ENCODE data around the gene ARRB1.

ARRB1 gene

GRCh38 chr11:75356613-75357012, 5.2 kb upstream of the ARRB1 start:
- H3K27ac ChIP-seq: no peak overlapping the region
- POLR2A ChIA-PET (ENCODE audit: low non-redundant PET): no interaction called here
- no peak for DNase-seq (ENCODE audit: low spot score)
- CTCF ChIA-PET: interaction anchor here (1.1 kb wide), 1 partner anchor 25 kb away, joined by 3 read pairs; no protein-coding TSS in a partner anchor
- TF ChIP-seq, protein P1, sequence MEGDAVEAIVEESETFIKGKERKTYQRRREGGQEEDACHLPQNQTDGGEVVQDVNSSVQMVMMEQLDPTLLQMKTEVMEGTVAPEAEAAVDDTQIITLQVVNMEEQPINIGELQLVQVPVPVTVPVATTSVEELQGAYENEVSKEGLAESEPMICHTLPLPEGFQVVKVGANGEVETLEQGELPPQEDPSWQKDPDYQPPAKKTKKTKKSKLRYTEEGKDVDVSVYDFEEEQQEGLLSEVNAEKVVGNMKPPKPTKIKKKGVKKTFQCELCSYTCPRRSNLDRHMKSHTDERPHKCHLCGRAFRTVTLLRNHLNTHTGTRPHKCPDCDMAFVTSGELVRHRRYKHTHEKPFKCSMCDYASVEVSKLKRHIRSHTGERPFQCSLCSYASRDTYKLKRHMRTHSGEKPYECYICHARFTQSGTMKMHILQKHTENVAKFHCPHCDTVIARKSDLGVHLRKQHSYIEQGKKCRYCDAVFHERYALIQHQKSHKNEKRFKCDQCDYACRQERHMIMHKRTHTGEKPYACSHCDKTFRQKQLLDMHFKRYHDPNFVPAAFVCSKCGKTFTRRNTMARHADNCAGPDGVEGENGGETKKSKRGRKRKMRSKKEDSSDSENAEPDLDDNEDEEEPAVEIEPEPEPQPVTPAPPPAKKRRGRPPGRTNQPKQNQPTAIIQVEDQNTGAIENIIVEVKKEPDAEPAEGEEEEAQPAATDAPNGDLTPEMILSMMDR (conservative IDR thresholded peaks at IDR 0.05; ENCODE audit: low read depth): no peak

DNA sequence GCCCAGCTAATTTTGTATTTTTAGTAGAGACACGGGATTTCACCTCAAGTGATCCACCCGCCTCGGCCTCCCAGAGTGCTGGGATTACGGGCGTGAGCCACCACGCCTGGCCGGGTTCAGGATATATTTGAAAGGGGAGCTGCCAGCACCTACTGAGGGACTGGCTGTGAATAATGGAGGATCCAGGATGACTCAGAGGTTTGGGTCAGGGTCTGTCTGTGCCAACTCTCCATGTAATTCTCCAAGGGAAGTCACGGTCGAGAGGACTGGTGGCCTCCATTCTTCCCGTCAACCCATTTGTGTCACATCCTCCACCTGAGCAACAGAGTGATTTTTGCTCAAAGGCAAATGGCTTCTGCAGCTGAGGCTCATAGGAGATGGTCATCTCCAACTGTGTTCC, 3.6 kb upstream of the ARRB1 start:
- TF ChIP-seq, protein P1 (conservative IDR thresholded peaks at IDR 0.05; ENCODE audit: low read depth): no peak
- ChIA-PET POLR2A (ENCODE audit: low non-redundant PET) (no interaction called here), CTCF (no interaction called here)
- H3K27ac ChIP-seq: no peak overlapping the region
- no peak for DNase-seq (ENCODE audit: low spot score)

DNA sequence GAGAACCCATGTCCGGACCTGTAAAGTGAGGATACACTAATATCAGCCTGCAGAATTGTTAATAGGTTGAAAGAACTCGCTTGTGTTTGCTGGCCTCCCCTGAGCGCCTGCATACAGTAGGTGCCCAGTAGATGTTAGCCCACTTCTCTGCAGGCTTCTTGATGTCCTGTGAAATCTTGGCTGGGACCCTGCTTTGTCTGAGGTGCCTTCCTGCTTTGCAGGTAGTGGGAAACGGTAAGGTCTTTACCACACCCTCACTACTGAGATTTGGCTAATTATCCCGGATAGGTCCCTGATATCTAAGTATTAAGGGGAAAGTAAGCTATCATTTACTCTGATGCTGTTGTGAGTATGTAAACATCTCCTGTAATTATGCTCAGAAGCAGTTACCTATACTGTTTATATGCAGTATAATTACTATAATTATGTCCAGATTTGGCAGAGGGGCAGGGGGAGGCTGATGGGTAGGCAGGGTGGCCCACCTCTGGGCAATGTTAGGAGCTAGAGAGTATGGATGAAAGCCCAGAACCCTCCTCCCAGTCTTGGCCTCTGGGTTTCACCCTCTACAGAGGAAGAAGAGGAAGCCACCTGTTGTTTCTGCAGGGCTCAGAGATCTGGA, 1.2 kb upstream of the ARRB1 start:
- CTCF ChIA-PET: interaction anchor here (0.6 kb wide), 2 partner anchors 17 to 19 kb away, joined by 3 read pairs; no protein-coding TSS in a partner anchor
- POLR2A ChIA-PET (ENCODE audit: low non-redundant PET): no interaction called here
- DNase-seq (ENCODE audit: low spot score): no peak
- TF ChIP-seq, protein P1 (conservative IDR thresholded peaks at IDR 0.05; ENCODE audit: low read depth): no peak
- H3K27ac ChIP-seq: no peak overlapping the region

DNA sequence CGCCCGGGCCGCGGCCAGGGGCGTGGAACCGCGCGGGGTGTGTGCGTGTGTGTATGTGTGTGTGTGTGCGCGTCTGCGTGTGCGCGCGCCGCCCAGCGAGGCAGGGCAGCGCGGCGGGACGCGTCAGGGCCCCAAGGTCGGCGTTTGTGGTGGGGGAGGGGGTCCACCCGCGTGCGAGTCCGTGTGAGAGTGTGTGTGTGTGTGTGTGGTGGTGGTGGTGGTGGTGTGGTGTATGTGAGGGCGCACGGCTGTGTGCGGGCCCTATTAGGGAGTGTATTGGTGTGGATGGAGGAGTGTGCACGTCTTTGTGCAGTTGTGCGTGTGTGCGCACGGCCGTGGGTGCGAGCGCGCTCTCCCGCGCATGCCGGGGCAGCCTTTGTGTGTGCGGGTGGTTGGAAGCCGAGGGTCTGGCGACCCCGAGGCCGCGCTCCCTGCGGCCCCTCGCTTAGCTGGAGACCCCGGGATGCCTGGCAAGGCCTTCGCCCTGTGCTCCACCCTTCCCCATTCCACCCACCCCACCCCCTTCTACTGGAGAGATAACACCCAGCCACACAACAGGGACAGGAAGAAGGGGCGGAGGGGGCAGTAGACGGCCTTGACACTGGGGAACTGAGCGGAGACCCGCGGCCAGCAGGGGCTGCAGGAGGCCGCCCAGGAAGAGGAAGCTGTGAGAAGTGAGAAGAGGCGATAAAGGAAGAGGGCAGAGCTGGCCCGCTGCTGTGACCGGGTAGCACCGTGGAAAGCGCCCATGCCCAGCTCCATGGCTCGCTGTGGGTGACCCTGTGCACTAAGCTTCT, 528 bp upstream of the ARRB1 start:
- no peak for DNase-seq (ENCODE audit: low spot score)
- CTCF ChIA-PET: interaction anchor here (0.6 to 0.7 kb wide), 3 partner anchors 11 to 20 kb away, joined by 3 read pairs; no protein-coding TSS in a partner anchor
- H3K27ac ChIP-seq: no peak overlapping the region
- POLR2A ChIA-PET (ENCODE audit: low non-redundant PET): no interaction called here
- TF ChIP-seq, protein P1 (conservative IDR thresholded peaks at IDR 0.05; ENCODE audit: low read depth): no peak

DNA sequence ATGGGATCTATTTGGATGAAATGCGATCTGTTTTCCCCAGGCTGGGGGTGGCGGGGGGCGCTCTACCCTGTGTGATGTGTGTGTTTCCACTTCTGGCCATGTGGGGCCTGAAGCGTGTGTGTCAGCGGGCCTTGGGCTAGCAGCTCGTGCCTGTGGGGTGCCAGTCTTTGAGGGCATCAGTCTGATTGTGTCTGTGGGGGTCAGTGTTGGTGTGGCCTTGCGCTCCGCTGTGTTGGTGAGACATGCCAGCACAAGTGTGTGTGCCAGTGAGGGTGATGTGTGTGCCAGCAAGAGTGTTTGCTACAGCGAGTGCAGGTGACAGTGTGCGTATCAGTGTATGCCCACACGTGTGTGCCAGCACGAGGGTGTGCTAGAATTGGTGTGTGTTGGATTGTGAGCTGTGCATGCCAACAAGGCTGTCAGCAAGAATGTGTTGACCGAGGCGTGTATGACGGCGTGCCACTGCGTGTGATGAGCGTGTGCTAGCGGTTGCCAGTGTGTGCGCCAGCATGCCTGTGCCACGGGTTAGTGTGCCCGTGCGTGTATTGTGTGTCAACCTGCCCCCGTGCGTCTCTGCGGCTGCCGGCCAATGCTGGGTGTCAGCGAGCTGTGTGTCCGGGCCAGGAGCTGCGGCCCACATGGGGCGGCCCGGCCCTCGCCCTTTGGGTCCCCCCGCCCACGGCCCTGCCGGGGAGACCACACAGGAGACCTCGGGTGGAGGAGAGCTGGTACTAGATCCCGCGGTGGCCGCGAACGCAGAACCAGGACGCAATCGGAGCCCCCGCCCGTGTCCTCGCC, 519 bp downstream of the ARRB1 start:
- TF ChIP-seq, protein P1 (conservative IDR thresholded peaks at IDR 0.05; ENCODE audit: low read depth): no peak
- DNase-seq (ENCODE audit: low spot score): no peak
- ChIA-PET POLR2A (ENCODE audit: low non-redundant PET) (no interaction called here), CTCF (interaction anchor here (0.7 kb wide), 1 partner anchor 70 kb away, joined by 3 read pairs; no protein-coding TSS in a partner anchor)
- H3K27ac ChIP-seq: no peak overlapping the region

DNA sequence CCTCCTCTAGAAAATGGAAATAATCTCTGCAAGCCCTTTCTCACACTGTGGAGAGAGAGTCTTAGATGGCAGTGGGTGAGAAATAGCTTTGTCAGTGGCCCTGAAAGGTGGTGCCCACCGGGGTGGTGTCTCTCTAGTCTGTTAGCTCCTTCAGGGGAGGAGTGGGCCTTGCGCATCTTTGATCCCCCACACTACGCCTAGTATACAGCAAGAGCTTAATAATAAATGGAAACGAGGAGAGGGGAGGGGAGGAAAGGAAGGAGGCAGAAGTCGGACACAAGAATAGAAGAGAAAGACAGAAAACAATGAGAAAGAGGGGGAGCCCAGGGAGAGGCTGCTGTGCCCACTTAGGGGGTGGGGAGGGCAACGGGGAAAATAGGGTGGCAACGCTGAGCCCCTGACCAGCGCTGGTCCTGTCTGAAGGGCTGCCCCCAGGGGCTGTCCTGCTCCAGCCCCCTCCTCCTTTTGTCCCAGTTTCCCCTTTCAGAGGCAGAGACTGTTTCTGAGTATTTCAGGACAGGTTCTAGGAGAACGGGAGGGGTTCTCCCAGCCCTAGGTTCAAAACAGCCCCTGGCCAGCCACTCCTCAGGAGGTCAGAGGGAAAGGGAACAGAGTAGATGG, 1.2 kb downstream of the ARRB1 start:
- POLR2A ChIA-PET (ENCODE audit: low non-redundant PET): no interaction called here
- no peak for DNase-seq (ENCODE audit: low spot score)

More for the DNA sequence above, 1.2 kb downstream of the ARRB1 start:
- no peak overlapping the region for H3K27ac ChIP-seq
- TF ChIP-seq, protein P1 (conservative IDR thresholded peaks at IDR 0.05; ENCODE audit: low read depth): no peak
- CTCF ChIA-PET: interaction anchor here (0.7 kb wide), 1 partner anchor 13 kb away, joined by 3 read pairs; no protein-coding TSS in a partner anchor
